ENCODE results near the gene CYYR1.

DNA sequence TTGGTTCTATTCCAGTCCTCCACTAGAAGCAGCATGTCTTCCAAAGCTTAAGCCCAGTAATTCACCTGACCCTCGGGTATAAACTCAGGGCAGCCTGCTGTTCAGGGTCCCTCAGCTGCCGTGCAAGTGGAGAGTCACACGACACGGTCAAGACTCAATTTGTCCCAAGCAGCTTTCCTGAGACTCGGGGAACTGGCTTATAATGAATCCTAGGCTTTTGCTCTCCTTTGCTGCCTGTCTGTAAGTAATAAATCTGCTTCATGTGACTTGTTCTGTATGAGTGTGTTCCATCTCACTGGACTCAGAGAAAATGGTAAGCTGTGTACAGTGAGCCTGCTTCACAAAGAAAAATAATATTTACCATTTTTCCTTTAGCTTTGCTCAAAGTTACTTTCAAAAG, 119.8 kb downstream of the CYYR1 start:
- no peak for TF ChIP-seq EZH2phosphoT487 (IDR thresholded peaks at IDR 0.05; ENCODE audit: insufficient read depth, low read depth)
- no peak for TF ChIP-seq EZH2 (IDR thresholded peaks at IDR 0.05; ENCODE audit: insufficient read depth, poor library complexity, severe bottlenecking)
